Measurements from ENCODE around the gene ELAVL4.

Gene ELAVL4

DNA sequence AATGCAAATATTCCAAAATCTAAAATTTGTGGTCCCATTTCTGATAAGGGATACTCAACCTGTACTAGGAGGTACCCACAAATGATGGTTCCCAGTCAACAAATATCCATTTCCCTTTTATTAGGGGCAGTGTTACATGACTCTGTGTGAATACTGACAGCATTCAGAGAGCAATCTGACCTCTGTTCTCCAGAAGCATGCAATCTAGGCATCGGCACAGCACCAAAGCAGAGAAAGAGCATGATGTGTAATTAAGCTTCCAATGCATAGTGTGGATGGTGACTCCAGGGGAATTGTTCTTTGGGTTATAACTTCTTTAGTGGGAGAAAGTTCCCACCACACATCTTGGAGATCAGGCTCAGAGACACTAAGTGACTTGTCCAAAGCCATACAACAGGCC, 71.6 kb downstream of the ELAVL4 start:
- no peak for DNase-seq (ENCODE audit: low spot score)

DNA sequence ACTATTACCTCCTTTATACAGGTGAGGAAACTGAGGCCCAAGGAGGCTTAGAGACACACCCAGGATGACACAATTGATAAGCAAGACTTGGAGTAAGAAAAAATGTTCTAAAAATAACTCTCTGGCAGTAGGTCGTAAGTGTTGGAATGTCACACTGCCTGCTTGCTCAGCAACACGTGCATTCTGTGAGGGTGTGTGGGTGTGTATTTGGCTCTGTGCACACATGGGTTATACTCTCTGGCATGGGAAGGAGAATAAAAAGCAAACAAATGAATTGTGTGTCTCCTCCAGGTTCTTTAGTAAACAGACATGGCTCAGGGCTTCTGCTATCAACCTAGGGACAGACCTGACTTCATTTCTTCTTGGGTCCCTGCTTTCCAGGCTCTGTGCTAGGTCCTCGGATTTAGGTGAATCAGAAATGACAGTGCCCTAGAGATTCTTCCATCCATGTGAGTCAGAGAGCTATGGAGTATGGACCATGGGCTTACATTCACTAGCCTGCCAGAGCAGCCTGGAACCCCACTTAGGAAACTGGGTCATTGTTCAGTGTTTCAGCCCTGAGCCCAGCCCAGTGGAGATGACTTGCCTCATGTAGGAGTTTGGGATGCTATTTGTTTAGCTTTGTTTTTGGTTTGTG, 72.4 kb downstream of the ELAVL4 start:
- no peak for DNase-seq (ENCODE audit: low spot score)

DNA sequence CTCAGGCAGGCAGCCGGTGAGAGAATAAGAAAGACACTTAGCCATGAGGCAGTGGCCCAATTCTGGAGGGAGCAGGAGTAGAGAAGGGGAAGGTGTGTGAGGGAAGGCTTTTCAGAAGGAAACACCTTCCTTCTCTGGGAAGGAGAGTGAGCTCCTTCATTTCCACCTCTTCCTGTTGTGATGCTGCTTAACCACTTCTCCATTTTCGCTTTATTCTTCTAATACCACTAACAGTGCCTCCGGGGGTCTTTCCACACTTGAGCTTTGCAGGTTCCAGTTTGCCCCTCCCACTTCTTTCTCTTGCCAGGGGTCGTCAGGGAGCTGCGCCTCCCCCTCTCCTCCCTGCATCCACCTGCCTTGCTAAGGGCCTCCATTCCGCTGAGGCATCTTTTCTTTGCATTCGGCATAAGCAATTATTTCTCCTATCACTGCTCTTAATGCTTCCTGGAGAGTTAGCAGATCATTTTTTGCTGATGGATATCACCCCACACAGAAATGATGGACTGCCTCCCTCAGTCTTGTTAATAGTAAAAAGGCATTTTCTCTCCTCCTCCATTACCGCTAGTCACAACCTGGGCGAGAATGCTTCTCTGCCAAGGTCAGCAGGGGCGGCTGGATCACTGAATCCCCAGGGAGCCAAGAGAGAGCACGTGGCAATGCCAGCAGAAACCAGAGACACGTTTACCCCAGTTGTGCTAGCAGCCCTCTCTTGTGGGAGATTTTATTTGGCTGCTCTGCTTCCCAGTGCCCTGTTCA, 74.8 kb downstream of the ELAVL4 start:
- no peak for DNase-seq (ENCODE audit: low spot score)

DNA sequence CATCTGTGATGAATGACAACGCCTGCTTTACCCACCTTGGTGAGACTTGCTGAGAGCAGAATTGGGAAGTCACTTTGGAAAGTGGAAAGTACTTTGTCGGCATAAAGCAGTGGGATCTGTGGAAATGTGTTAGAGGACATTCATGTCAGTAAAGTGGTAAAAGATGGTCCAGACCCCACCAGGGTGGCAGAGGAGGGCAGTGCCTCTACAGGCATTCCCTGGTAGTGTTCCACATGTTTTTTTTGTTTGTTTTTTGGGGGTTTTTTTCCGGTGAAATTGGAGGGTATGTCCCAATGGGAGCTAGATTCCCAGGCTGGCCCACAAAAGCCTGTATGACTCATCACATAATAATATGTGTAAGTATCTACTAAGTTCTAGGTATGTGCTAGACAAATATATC, 80.6 kb downstream of the ELAVL4 start:
- no peak for DNase-seq (ENCODE audit: low spot score)

DNA sequence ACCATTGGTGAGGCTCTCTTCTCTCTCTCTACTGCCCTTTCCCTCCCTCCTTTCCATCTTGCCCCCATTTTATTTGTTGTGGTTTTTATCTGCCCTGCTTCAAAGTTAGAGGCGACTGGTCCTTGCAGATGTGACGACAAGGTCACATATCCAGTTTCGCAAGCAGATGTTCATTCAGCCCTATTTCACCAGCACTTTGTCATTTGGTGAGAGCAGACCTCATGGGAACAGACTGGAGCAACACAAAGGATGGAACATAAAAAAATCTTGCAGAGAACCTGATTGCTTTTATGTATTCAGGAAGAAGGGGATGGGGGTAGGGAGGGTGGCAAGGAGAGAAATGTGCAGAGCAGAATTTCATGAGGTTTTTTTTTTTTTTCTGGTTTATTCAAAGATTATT, 84.3 kb downstream of the ELAVL4 start:
- DNase-seq (ENCODE audit: low spot score) = no peak

DNA sequence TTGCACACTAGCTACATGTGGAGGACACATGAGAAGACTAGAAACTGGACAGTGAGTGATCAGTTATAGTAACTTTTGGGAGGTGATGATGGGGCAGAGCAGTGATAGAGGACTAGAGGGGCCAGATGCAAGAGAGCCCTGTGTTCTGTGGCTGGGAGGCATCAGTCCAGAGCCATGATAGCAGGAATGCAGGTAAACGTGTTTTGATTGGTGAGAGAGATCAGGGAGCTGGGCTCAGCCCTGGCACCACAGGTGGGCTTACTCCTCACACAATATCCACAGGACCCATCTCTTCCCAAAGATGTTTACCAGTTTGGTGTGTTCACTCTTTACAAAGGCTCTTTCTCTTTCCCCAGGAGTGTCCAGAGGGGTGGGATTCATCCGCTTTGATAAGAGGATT, 86.5 kb downstream of the ELAVL4 start:
- no peak for DNase-seq (ENCODE audit: low spot score)

DNA sequence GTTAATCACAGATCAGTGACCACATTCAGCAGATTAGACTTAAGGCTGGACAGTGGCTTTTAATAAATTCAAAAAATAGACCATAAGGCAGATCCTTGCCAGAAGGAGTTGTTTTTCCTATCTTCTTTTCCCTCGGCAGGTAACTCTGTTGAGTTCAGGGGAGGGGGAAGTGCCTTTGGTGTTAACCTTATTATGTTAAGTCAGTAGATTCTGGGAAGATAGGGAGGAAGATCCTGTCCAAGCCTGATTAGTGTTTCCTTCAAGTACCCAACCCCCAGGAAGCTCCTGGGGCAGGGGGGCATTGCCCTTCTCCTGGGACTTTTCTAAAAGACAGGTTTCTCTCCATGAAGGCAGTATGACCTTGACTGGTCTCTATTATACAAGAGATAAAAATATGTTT, 87.4 kb downstream of the ELAVL4 start:
- no peak for DNase-seq (ENCODE audit: low spot score)

DNA sequence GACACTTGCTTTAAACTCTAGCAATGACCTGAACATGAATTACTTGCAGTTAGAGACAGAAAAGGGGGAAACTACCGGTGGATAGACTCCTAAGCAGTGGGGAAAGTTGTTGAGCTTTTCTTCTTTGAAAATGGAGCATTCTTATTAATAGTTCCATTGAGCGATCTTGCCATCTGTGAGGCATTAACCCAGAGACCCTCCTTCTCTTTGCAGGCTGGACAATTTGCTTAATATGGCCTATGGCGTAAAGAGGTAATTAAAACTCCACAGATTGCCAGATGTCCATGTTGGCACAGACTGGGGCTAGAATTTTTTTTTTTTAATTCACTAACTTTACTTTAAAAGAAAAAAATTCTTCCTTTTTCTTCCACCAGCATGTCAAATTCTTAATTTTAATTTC, 88.5 kb downstream of the ELAVL4 start:
- DNase-seq (ENCODE audit: low spot score) = no peak

DNA sequence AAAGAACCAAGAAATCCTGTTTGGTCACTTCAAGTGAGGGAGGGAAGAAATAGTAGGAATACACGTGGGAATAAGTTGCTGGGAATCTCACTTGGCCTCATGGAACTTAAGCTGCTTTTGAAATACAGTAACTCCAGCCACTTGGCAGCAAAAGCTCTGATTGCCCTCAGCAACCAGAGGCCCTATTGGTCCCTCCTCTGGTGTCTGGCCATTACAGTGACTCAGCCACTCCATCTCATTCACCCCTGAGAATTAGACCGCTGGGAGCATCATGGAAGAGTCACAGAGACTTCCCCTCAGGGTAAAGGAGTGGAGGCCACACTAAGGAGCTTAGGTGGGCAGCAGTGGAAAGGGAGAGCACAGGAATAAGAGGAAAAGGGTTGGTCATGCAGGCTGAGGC, 99.6 kb downstream of the ELAVL4 start:
- no peak for DNase-seq (ENCODE audit: low spot score)

DNA sequence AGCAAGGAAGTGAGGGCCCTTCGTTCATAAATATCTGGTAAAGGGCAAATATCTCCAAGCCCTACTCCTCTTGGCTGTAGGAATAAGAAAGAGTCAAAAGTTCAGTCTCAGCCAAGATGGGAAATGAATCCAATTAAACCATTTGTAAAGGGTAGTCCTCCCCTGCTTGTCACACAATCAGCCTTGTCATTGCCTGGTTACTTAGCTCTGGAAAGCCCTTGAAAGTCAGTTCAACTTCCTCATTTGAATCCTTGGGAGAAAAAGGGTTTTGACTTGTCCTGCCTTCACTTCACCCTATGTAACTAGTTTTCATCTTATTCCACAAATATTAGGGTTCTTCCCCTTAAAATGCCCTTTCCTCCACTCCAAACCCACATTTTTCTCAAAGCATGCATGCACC, 100.0 kb downstream of the ELAVL4 start:
- no peak for DNase-seq (ENCODE audit: low spot score)

DNA sequence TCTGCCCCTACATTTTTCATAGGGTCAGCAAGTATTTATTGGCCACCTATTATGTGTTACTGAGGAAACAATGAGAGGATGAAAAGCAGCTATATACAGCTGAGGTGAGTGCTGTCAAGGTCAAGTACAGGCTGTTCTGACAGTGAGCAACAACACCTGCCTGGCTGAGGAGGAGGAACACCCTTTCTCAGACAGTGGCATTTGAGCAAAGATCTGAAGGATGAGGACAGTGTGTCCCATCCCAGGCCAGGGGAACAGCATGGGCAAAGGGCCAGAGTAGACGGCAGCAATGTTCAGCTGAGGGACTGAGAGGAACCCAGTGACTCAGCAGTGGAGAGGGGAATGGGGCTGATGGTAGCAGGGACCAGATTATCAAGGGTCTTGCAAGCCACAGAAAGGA, 101.0 kb downstream of the ELAVL4 start:
- DNase-seq (ENCODE audit: low spot score) = no peak

DNA sequence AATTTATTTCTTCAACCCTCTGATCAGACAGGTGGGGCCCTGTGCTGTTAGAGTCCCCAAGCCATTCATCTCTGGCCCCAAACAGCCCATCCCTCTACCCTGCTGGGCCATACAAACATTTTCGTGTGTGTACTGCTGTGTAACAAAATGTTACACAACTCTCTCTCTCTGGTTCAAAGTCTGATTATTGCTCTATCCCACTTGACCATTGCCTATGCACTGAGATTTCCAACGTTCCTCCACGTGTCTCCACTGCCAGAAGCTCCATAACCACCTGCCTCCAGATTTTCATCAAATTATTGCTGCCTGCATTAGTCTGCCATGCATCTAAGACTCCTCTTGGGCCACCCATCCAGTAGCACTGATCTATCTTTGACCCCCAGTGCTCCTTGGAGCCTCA, 104.8 kb downstream of the ELAVL4 start:
- DNase-seq (ENCODE audit: low spot score) = no peak

DNA sequence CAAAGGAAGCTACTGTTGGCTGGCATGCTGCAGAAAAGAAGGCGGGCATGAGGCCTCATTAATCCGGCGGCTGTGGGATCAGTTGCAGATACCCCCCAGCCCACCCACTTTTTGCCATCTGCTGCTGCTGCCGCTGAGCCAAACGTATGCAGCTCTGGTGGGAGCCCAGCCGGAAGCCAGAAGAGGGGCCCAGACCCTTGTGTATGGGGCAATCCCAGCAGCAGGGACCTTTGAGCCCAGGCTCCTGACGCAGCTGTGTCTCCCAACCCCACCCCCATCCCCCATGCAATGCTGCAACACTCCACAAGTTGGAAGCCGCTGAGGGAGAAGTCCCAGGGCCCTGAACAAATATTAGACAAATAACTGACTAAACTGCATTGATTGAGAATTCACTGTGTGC, 106.0 kb downstream of the ELAVL4 start:
- no peak for DNase-seq (ENCODE audit: low spot score)

DNA sequence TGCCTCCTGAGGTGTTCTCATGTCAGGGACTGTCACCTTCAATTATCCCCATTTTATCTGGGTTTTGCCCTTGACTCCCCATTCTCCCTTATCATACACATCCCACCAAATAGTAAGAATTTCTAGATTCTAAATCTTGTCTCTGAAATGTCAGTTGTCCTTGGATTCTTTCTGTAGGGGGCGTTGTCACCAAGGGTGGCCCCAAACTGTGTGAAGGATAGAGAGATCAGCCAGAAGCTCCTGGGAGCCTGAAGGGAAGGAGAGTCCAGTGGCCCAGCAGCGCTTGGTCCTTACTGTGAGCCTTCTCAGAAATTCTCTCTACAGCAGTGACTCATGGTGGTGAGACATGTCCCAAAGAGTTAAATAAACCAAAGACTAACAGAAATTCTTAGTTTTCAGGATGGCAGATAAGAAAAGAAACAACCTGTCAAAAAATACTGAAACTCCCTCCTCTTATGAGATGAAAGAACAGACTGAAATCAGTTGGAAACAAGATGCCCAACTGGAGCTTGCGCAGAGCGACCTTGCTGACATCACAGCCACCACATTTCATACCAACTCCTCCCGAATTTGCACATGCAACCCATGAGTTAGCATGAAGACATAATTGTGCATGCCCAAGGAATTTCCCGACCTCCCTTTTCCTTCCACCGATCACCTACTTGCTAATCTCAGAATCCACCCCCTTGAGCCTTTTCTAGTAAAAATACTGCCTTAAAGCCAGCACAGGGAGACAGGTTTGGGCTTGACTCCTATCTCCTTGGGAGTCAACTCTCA, 109.8 kb downstream of the ELAVL4 start:
- DNase-seq (ENCODE audit: low spot score) = no peak

DNA sequence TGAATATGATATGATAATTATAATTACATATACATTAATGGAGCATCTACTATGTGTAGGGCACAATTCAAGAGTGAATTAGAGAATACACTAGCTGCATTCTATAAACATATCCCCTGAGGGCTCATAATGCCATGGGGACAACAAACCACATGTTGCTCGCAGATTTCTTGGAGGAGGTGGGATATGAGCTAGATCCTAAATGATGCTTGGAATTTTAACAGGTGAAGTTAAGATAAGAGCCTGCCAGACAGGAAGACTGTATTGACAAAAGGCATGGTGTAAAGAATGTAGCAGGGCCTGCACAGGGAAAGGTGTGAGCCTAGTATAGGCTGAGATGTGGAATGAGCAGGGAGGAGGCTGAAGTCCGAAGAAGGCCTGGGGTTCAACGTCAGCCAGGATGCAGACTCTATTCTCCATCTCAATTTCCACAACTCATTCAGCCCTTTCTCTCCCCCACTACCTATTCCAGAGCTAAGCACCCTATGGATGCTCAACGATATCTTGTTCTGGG, 120.2 kb downstream of the ELAVL4 start:
- no peak for DNase-seq (ENCODE audit: low spot score)

DNA sequence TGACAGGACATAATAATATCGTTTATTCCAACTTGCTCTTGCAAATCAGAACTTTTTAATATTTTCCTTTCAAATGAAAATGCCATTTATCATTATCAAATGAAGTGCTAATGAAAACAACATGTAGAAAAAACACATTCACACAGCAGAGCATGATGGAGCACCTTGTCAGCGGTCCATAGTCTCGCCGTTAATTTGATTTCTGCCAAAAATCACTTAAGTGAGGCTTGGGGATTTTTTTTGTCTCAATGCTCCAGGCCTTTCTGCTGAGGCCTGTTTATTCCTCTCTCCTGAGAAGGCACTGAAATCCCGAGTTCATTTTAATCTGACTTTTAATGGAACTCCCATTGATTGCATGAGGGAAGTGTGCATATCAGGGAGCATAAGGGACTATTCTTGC, 122.5 kb downstream of the ELAVL4 start:
- DNase-seq (ENCODE audit: low spot score) = no peak

DNA sequence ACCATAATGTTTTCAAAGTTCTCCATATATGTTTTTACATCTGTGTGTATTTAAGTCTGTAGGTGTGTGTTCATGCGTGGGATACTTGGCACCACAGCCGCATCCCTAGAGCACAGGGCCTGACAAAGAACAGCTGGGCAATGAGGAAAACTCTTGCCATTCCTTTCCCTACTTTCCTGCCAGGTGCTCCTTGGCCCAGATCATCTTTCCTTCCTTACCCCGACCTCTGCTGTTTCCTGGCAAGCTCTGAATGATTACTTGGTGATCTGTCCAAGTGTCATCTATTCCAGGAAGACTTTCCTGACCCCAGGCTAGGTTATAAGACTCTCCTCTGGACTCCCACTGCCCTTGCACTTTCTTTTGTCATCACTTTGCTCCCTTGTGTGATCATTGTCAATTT, 123.6 kb downstream of the ELAVL4 start:
- DNase-seq (ENCODE audit: low spot score) = no peak

DNA sequence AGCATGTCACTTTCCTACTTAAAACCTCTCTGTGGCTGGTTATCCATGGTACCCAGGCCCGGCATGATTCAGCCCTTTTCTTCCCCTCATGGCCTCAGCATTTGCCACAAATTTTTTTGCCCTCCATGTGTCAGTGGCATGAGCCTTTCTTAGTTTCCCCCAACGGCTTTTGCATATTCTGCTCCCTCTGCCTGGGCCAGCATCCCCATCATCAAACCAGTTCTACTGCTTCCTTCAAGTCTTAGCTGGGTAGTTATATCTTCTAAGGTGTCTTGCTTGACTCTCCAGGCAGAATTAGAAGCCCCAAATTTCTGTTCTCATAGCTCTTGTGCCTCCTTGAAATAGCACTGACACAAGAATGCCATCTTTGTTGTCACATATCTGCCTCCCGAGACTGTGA, 127.9 kb downstream of the ELAVL4 start:
- DNase-seq (ENCODE audit: low spot score) = no peak

DNA sequence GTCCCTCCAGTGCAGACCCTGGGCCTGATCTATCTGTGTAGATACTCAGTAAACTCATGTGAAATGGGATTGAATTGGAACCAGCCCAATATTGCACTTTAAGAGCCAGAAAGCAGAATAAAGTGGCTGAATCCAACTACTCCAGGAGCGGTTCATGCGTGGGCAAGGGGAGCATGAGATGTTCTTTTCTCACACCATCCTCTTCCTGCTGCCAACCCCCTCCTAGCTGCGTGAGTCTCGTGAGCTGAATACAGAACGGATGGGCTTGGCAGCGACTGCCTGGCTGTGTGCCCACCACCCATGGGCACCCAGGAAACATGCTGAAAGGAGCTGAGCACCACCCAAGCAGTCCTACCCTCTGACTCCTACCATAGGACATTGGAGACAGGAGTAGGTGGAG, 128.3 kb downstream of the ELAVL4 start:
- no peak for DNase-seq (ENCODE audit: low spot score)

DNA sequence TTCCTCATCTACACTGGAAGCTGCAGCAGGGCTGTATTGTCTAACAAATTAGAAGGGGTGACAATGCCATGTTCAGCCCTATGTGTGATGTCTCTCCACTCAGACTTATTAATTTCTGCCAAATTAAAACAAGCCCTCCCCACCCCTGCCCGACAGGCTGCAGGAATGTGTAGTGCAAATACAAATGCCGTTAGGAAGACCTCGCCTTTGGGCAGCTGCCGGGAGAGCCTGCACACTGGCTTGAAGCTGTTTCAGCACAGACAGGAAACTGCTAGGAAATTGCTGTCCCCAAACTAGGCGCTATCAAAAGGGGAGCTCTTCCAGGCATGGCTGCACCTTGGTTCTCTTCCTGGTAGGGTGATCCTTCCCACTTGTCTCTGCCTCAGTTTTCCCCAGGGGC, 135.2 kb downstream of the ELAVL4 start:
- no peak for DNase-seq (ENCODE audit: low spot score)

DNA sequence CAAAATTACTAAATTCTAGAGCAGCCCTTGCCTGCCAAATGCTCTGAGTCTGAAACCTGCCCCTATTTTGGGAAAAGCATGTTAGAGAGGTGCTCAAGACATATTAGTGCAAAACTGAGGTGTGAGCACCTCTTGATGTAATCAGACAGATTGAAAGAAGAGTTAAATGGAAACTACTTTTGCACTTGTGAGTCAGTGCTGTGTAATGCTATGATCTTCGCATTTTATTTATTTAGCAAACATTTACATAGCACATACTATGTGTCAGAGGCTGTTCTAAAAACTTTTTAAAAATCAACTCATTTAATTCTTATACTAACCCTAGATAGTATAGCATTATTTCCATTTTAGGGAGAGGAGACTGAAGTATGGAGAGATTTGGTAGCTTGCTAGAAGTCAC, 138.1 kb downstream of the ELAVL4 start:
- no peak for DNase-seq (ENCODE audit: low spot score)

DNA sequence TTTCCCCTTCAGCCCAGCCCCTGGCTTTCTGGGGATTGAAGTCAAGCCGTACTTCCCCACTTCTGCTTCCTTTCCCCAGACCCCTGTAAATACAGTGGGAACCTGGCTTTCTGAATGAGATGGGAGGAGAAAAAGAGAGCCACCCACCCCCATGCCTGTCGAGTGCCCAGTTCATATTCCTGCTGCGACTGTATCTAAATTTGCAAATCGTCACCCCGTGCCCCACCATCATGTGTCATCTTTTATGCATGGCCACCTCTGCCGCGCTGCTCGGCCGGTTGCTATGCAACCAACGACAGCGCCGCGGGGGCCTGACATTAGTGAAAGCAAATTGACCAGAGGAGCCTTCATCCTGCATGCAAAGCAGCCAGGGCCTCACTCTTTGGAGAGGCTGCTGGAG, 143.0 kb downstream of the ELAVL4 start:
- no peak for DNase-seq (ENCODE audit: low spot score)

DNA sequence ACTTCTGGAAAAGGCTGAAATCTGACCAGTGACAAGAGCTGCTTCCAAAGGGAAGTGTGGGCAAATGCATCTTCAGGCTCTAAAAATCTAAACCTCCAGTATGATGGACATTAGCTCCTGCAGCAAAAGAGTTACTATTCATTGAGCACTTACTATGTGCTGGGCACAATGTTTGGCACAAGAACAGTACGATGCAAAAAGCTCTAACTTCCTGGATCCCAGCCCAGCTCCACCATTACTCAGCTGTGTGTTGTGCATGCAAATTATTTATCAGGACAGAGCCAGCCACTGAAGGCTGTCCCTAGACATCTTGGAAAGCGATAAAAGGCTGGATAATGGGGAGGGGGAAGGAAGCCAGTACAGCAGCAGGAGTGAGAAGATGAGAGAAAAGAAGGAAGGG, 143.5 kb downstream of the ELAVL4 start:
- no peak for DNase-seq (ENCODE audit: low spot score)

All from CD4-positive, alpha-beta T cell treated with Interleukin-2 at 100 ng/mL for 4 hours (primary cell).